ENCODE data around the gene KIRREL1. TPM values are rescaled to one million over a fixed set of nuclear protein-coding genes. Genes with fewer than 3 reads are reported as not detected.

Gene KIRREL1
- 17.3 to 30.5 TPM (median 23.4 TPM) in 5 replicates for total RNA-seq (2022; extraction: Qiagen RNA extraction)

GRCh38 chr1:157993147-157993917 is at the start of gene KIRREL1:
Gene KIRREL1 (plus strand): TSS chr1:157993645. CDS start chr1:157993677, 32 bp downstream.

Other genes starting within 250 kb of the KIRREL1 start
- not detected in 5 replicates for gene FCRL2, start 216.5 kb upstream of the KIRREL1 start, total RNA-seq (2022; extraction: Qiagen RNA extraction)
- gene FCRL1, start 173.5 kb upstream of the KIRREL1 start, total RNA-seq (2022; extraction: Qiagen RNA extraction), result not detected in 5 replicates
- not detected in 5 replicates for gene CD5L, start 151.8 kb upstream of the KIRREL1 start, total RNA-seq (2022; extraction: Qiagen RNA extraction)
- 0.05 to 0.08 TPM (median 0.07 TPM) in 4 of 5 replicates, not detected in the other for gene CD1D, start 187.2 kb downstream of the KIRREL1 start, total RNA-seq (2022; extraction: Qiagen RNA extraction)

All from A549 treated with Hydrocortisone at 1 μM for 4 hours (cell line).